Kidney (tissue), 14 donors: Measurements from ENCODE around the gene PTPRT. TPM values are rescaled to one million over a fixed set of nuclear protein-coding genes. Genes with fewer than 3 reads are reported as not detected.

Experiments
- DNase-seq, 5 donors: peaks; one replicate each; pipeline ENCODE4 v3.0.0-alpha.2; 2013 to 2020
- FAIRE-seq: peaks from 2 replicates; lab custom pipeline; 2012; peaks lifted over from hg19 to GRCh38; lab: Jason Lieb, UNC
- H3K27ac ChIP-seq, 2 donors: one replicate each; pipeline ENCODE4 v1.7.0; 2013; ENCODE audit warnings: low read depth in 2 of 2, low read length in 2 of 2, inconsistent platforms in 1 of 2
- H3K27me3 ChIP-seq: one replicate; pipeline ENCODE4 v1.7.1; 2013; ENCODE audit warnings: low read length, inconsistent platforms; ENCODE audit not compliant: control insufficient read depth, insufficient read depth
- H3K36me3 ChIP-seq, 3 donors: one replicate each; pipeline versions ENCODE4 v1.7.0 to v1.7.1; 2013; ENCODE audit warnings: low read length in 3 of 3, control low read depth in 1 of 3, inconsistent platforms in 1 of 3; ENCODE audit not compliant: insufficient read depth in 3 of 3, control insufficient read depth in 2 of 3
- H3K4me1 ChIP-seq, 3 donors: one replicate each; pipeline versions ENCODE4 v1.7.0 to v1.7.1; 2013; ENCODE audit warnings: low read length in 3 of 3, inconsistent platforms in 1 of 3, low read depth in 1 of 3; ENCODE audit not compliant: control insufficient read depth in 2 of 3, insufficient read depth in 2 of 3
- H3K4me3 ChIP-seq, 3 donors: one replicate each; pipeline versions ENCODE4 v1.7.0 to v1.8.1; 2013; ENCODE audit warnings: low read length in 3 of 3, control low read depth in 1 of 3, inconsistent platforms in 1 of 3
- H3K9ac ChIP-seq, 3 donors: one replicate each; pipeline versions ENCODE4 v1.7.0 to v1.7.1; 2013; ENCODE audit warnings: low read length in 3 of 3, control low read depth in 1 of 3, inconsistent platforms in 1 of 3
- H3K9me3 ChIP-seq, 3 donors: one replicate each; pipeline versions ENCODE4 v1.7.0 to v1.7.1; 2013; ENCODE audit warnings: low read length in 3 of 3, control low read depth in 1 of 3, inconsistent platforms in 1 of 3; ENCODE audit not compliant: control insufficient read depth in 2 of 3, insufficient read depth in 1 of 3
- CTCF ChIP-seq: IDR thresholded peaks from 3 replicates; pipeline ENCODE4 v1.5.1; 2012; ENCODE audit warnings: mild to moderate bottlenecking, moderate library complexity, borderline replicate concordance; ENCODE audit not compliant: insufficient read depth; ENCODE audit errors: extremely low read depth
- intact Hi-C: fragments of 100-400 bp; cut with DNase I; formaldehyde crosslinking; loops from one replicate; pipeline ENCODE4 v1.11.1; 2022
- polyA plus RNA-seq: library from polyadenylated mRNA; stranded (reverse); fragments of 350-450 nt; fragmentation: Illumina TruSeq; extraction: RNeasy Lipid Tissue Mini Kit (QIAGEN cat#74804); gene quantifications from one replicate; pipeline ENCODE4 v1.2.3, GENCODE V29; 2014; ENCODE audit warnings: low read depth, low replicate concordance; ENCODE audit not compliant: insufficient read depth
- total RNA-seq: library from RNA; stranded (reverse); fragmentation: NEBNext Ultra II Directional; extraction: Animal tissue kit (Norgen Biotek cat#: 25700); gene quantifications from one replicate; pipeline ENCODE4 v1.2.1, GENCODE V29; 2021
- donor health status: control.
- donor health status: control.
- donor health status: control.
- donor health status: control.
- donor health status: control.
- donor health status: DM: yes; HTN: yes; CAD: no.
- donor health status: Normal renal cell carcinoma (clear cell type).

The PTPRT gene
- total and polyA plus RNA-seq, 2 donors from 2014 or later: 0.60 TPM; not detected in 1

GRCh38 chr20:42963796-42964195 lies 225.9 kb downstream of the PTPRT start:
- H3K36me3 ChIP-seq: no peaks in the 10 kb centered on the region
- no peak overlapping the region for H3K27ac ChIP-seq
- intact Hi-C loops: no loop called here
- H3K4me3 ChIP-seq: no peak overlapping the region
- DNase-seq: no peak
- no peaks in the 10 kb centered on the region for H3K27me3 ChIP-seq
- no peaks in the 10 kb centered on the region for H3K9me3 ChIP-seq
- no peaks in the 10 kb centered on the region for H3K4me1 ChIP-seq
- no peak overlapping the region for H3K9ac ChIP-seq
- no peak for FAIRE-seq
- TF ChIP-seq CTCF: no peak

- Histone ChIP-seq H3K9me3 (no peaks in the 10 kb centered on the region), H3K27me3 (no peaks in the 10 kb centered on the region), H3K27ac (no peak overlapping the region), H3K9ac (no peak overlapping the region), H3K4me1 (no peaks in the 10 kb centered on the region), H3K36me3 (no peaks in the 10 kb centered on the region), H3K4me3 (no peak overlapping the region)
- DNase-seq (no peak), FAIRE-seq (no peak)
- intact Hi-C loops: no loop called here
- no peak for TF ChIP-seq CTCF
Observed at GRCh38 chr20:42961771-42962170, 227.9 kb downstream of the PTPRT start.

GRCh38 chr20:42959996-42960395 lies 229.7 kb downstream of the PTPRT start:
- no peak for TF ChIP-seq CTCF
- Histone ChIP-seq H3K36me3 (no peaks in the 10 kb centered on the region), H3K27ac (no peak overlapping the region), H3K9ac (no peak overlapping the region), H3K27me3 (no peaks in the 10 kb centered on the region), H3K9me3 (no peaks in the 10 kb centered on the region), H3K4me1 (no peaks in the 10 kb centered on the region), H3K4me3 (no peak overlapping the region)
- DNase-seq (no peak), FAIRE-seq (no peak)
- intact Hi-C loops: no loop called here
